Body of pancreas (tissue), 4 donors: ENCODE measurements around the gene TMEM187. TPM values are rescaled to one million over a fixed set of nuclear protein-coding genes. Genes with fewer than 3 reads are reported as not detected.
"Not testable (repeated sequence)": the region's sequence is repeated elsewhere in the genome, so short reads cannot be mapped to it uniquely, and the experiment has no call there.

Experiments
- ATAC-seq: fragments of 150-250 bp; one replicate; pipeline ENCODE4 v1.9.1; 2016
- DNase-seq, 4 donors: peaks; one replicate each; pipeline ENCODE4 v3.0.0-alpha.2; 2019
- H3K27ac ChIP-seq, 4 donors: fragments of 200-600 bp; sonication (generic); 1 replicate in 3 of 4; 2 replicates in 1 of 4; pipeline versions ENCODE4 v1.5.1 to v1.6.1; 2016 to 2019; ENCODE audit warnings: mild to moderate bottlenecking in 1 of 4, mixed read lengths in 1 of 4, moderate library complexity in 1 of 4
- H3K27me3 ChIP-seq, 2 donors: fragments of 200-600 bp; sonication (generic); one replicate each; pipeline ENCODE4 v1.6.0; 2016; ENCODE audit warnings: mild to moderate bottlenecking in 1 of 2
- H3K36me3 ChIP-seq, 2 donors: fragments of 200-600 bp; sonication (generic); replicated peaks in 1 of 2; 2 replicates each; pipeline ENCODE4 v1.5.1; 2016; ENCODE audit warnings: low read depth in 2 of 2; ENCODE audit not compliant: insufficient read depth in 1 of 2
- H3K4me1 ChIP-seq: fragments of 200-600 bp; sonication (generic); one replicate; pipeline ENCODE4 v1.6.0; 2016
- H3K4me3 ChIP-seq, 2 donors: fragments of 200-600 bp; sonication (generic); 1 replicate in 1 of 2; 2 replicates in 1 of 2; pipeline ENCODE4 v1.5.1; 2016 to 2019
- H3K9me3 ChIP-seq, 3 donors: fragments of 200-600 bp; sonication (generic); 1 replicate in 2 of 3; 2 replicates in 1 of 3; pipeline ENCODE4 v1.5.1; 2016
- POLR2A ChIP-seq, 3 donors: fragments of 450-650 bp; IDR thresholded peaks; one replicate each; pipeline ENCODE4 v1.6.1; 2016; ENCODE audit warnings: antibody characterized with exemption in 3 of 3, mild to moderate bottlenecking in 2 of 3
- WGBS, 2 donors: methylation state at CpG; one replicate each; pipeline ENCODE4 v1.1.5; 2017; 5-methylcytosine and 5-hydroxymethylcytosine counted together
- intact Hi-C: fragments of 100-400 bp; cut with DNase I; formaldehyde crosslinking; loops from one replicate; pipeline ENCODE4 v1.15.1; 2023
- total RNA-seq, 2 donors: library from RNA; depleted of rRNA; stranded (reverse); fragments of >200 nt; gene quantifications; one replicate each; pipeline ENCODE4 v1.1.0, GENCODE V29; 2016
- TF ChIP-seq, protein P1 (sequence below), 7 experiments: fragments of 450-650 bp in 4 of 7; fragments of 200-600 bp in 3 of 7; sonication (generic) in 3 of 7; IDR thresholded peaks; one replicate each; pipeline ENCODE4 v1.5.1; 2016 to 2019; ENCODE audit warnings: antibody characterized with exemption in 7 of 7

The TMEM187 gene
- total RNA-seq, 2 donors from 2014 or later = 8.8 to 10.9 TPM

- H3K4me1 ChIP-seq = no peaks in the 10 kb centered on the region
- WGBS, 2 donors = 61 to 88% methylated on average over 6 to 8 of the region's 8 CpGs
- H3K9me3 ChIP-seq = no peaks in the 10 kb centered on the region
- no peak for DNase-seq
- TF ChIP-seq, protein P1, sequence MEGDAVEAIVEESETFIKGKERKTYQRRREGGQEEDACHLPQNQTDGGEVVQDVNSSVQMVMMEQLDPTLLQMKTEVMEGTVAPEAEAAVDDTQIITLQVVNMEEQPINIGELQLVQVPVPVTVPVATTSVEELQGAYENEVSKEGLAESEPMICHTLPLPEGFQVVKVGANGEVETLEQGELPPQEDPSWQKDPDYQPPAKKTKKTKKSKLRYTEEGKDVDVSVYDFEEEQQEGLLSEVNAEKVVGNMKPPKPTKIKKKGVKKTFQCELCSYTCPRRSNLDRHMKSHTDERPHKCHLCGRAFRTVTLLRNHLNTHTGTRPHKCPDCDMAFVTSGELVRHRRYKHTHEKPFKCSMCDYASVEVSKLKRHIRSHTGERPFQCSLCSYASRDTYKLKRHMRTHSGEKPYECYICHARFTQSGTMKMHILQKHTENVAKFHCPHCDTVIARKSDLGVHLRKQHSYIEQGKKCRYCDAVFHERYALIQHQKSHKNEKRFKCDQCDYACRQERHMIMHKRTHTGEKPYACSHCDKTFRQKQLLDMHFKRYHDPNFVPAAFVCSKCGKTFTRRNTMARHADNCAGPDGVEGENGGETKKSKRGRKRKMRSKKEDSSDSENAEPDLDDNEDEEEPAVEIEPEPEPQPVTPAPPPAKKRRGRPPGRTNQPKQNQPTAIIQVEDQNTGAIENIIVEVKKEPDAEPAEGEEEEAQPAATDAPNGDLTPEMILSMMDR (IDR thresholded peaks at IDR 0.05) = no peak
- TF ChIP-seq POLR2A (IDR thresholded peaks at IDR 0.05) = no peak
- intact Hi-C loops = no loop called here
- no peaks in the 10 kb centered on the region for H3K27me3 ChIP-seq
- no peak overlapping the region for H3K4me3 ChIP-seq
- no peak overlapping the region for H3K27ac ChIP-seq
- ATAC-seq = no peak
- H3K36me3 ChIP-seq = no peaks in the 10 kb centered on the region
Measured at GRCh38 chrX:153992180-153992579, 19.6 kb downstream of the TMEM187 start.

GRCh38 chrX:153993079-153993478 lies 20.5 kb downstream of the TMEM187 start:
- TF ChIP-seq, protein P1 (IDR thresholded peaks at IDR 0.05) = no peak
- no peak for TF ChIP-seq POLR2A (IDR thresholded peaks at IDR 0.05)
- no peak for ATAC-seq
- no peak overlapping the region for H3K27ac ChIP-seq
- H3K4me3 ChIP-seq = no peak overlapping the region
- H3K36me3 ChIP-seq = no peaks in the 10 kb centered on the region
- H3K9me3 ChIP-seq = no peaks in the 10 kb centered on the region
- DNase-seq = no peak
- 100% methylated on average over 3 to 6 of the region's 12 CpGs for WGBS, 2 donors
- intact Hi-C loops = no loop called here
- no peaks in the 10 kb centered on the region for H3K4me1 ChIP-seq
- no peaks in the 10 kb centered on the region for H3K27me3 ChIP-seq

GRCh38 chrX:153993978-153994377 lies 21.4 kb downstream of the TMEM187 start:
- no peak overlapping the region for H3K27ac ChIP-seq
- H3K9me3 ChIP-seq = no peaks in the 10 kb centered on the region
- TF ChIP-seq POLR2A (IDR thresholded peaks at IDR 0.05) = no peak
- TF ChIP-seq, protein P1 (IDR thresholded peaks at IDR 0.05) = no peak
- no peak overlapping the region for H3K4me3 ChIP-seq
- ATAC-seq (no peak), DNase-seq (no peak)
- WGBS, 2 donors = 84% methylated on average over 5 to 10 of the region's 10 CpGs
- H3K27me3 ChIP-seq = no peaks in the 10 kb centered on the region
- intact Hi-C loops = no loop called here
- H3K4me1 ChIP-seq = no peaks in the 10 kb centered on the region
- no peaks in the 10 kb centered on the region for H3K36me3 ChIP-seq

GRCh38 chrX:153994398-153994797 lies 21.8 kb downstream of the TMEM187 start:
- H3K4me1 ChIP-seq, H3K27ac ChIP-seq, H3K27me3 ChIP-seq, H3K9me3 ChIP-seq, H3K4me3 ChIP-seq, DNase-seq, H3K36me3 ChIP-seq, intact Hi-C loops, ATAC-seq: not testable (repeated sequence)
- WGBS, 2 donors = no CpG with 5 or more reads among the region's 5 CpGs

- DNase-seq = no peak
- no peak for TF ChIP-seq POLR2A (IDR thresholded peaks at IDR 0.05)
- TF ChIP-seq, protein P1 (IDR thresholded peaks at IDR 0.05) = no peak
- Histone ChIP-seq H3K4me3 (no peak overlapping the region), H3K36me3 (no peaks in the 10 kb centered on the region), H3K4me1 (no peaks in the 10 kb centered on the region), H3K27me3 (no peaks in the 10 kb centered on the region), H3K9me3 (no peaks in the 10 kb centered on the region), H3K27ac (no peak overlapping the region)
- no peak for ATAC-seq
- intact Hi-C loops = no loop called here
- WGBS, 2 donors = 93 to 98% methylated on average over 5 to 6 of the region's 8 CpGs
Measured at GRCh38 chrX:153995504-153995903, 22.9 kb downstream of the TMEM187 start.
